Putamen (tissue), 1 donor: Measurements from ENCODE around the gene DDX10.

Experiments
- DNase-seq: peaks from one replicate; pipeline ENCODE4 v3.0.0-alpha.2; 2016; ENCODE audit warnings: low spot score

The DDX10 gene

GRCh38 chr11:108872781-108873291, 208.0 kb downstream of the DDX10 start:
- no peak for DNase-seq

- no peak for DNase-seq
Observed at GRCh38 chr11:108873310-108873709, 208.4 kb downstream of the DDX10 start.

- DNase-seq = no peak
Observed at GRCh38 chr11:108873941-108874340, 209.1 kb downstream of the DDX10 start.

GRCh38 chr11:108875134-108875533, 210.3 kb downstream of the DDX10 start:
- no peak for DNase-seq

- no peak for DNase-seq
Observed at GRCh38 chr11:108877178-108877577, 212.3 kb downstream of the DDX10 start.

GRCh38 chr11:108880510-108880909, 215.6 kb downstream of the DDX10 start:
- no peak for DNase-seq

GRCh38 chr11:108881131-108881530, 216.3 kb downstream of the DDX10 start:
- no peak for DNase-seq

GRCh38 chr11:108882211-108882831, 217.5 kb downstream of the DDX10 start:
- no peak for DNase-seq

GRCh38 chr11:108886005-108886659, 221.3 kb downstream of the DDX10 start:
- DNase-seq = no peak

GRCh38 chr11:108886660-108887009, 221.8 kb downstream of the DDX10 start:
- DNase-seq = no peak

- peak; percentile 23 for DNase-seq
Observed at GRCh38 chr11:108887436-108888238, 222.8 kb downstream of the DDX10 start.

GRCh38 chr11:108890482-108891105, 225.7 kb downstream of the DDX10 start:
- DNase-seq = no peak

GRCh38 chr11:108891143-108891542, 226.3 kb downstream of the DDX10 start:
- no peak for DNase-seq

- DNase-seq = no peak
Observed at GRCh38 chr11:108891909-108892511, 227.1 kb downstream of the DDX10 start.

GRCh38 chr11:108895579-108896480, 231.0 kb downstream of the DDX10 start:
- no peak for DNase-seq

GRCh38 chr11:108897071-108897481, 232.2 kb downstream of the DDX10 start:
- no peak for DNase-seq

- no peak for DNase-seq
Observed at GRCh38 chr11:108897916-108898315, 233.0 kb downstream of the DDX10 start.

- no peak for DNase-seq
Observed at GRCh38 chr11:108901359-108901758, 236.5 kb downstream of the DDX10 start.

- DNase-seq = no peak
Observed at GRCh38 chr11:108902027-108902469, 237.2 kb downstream of the DDX10 start.

GRCh38 chr11:108904480-108904879, 239.6 kb downstream of the DDX10 start:
- no peak for DNase-seq

- DNase-seq = no peak
Observed at GRCh38 chr11:108906329-108906728, 241.5 kb downstream of the DDX10 start.
